Neural cell (in vitro differentiated cells): ENCODE results near the gene TMEM218. TPM values are rescaled to one million over a fixed set of nuclear protein-coding genes. Genes with fewer than 3 reads are reported as not detected.

Experiments
- H2AFZ ChIP-seq: fragments of 200-600, 300-800 bp; sonication (generic), shearing (Covaris generic); 2 replicates; pipeline ENCODE4 v1.6.0; 2014; ENCODE audit warnings: low read depth, mild to moderate bottlenecking, antibody characterized with exemption, low read length, moderate library complexity
- H3F3A ChIP-seq: fragments of 200-600 bp; shearing (Covaris generic); 2 replicates; pipeline ENCODE4 v1.6.1; 2016; ENCODE audit warnings: mild to moderate bottlenecking, moderate library complexity, mixed read lengths, antibody characterized with exemption, low read length; ENCODE audit not compliant: insufficient read depth, poor library complexity, severe bottlenecking
- H3K27ac ChIP-seq: fragments of 200-600, 300-800 bp; sonication (generic), shearing (Covaris generic); 2 replicates; pipeline ENCODE4 v1.5.1; 2014; ENCODE audit warnings: mild to moderate bottlenecking, low read length, moderate library complexity
- H3K27me3 ChIP-seq: fragments of 300-800, 200-600 bp; sonication (generic), shearing (Covaris generic); 2 replicates; pipeline ENCODE4 v1.6.0; 2014; ENCODE audit warnings: mild to moderate bottlenecking, low read depth, low read length, moderate library complexity; ENCODE audit not compliant: insufficient read depth
- H3K36me3 ChIP-seq: fragments of 300-800, 200-600 bp; sonication (generic), shearing (Covaris generic); 2 replicates; pipeline ENCODE4 v1.5.1; 2014; ENCODE audit warnings: mild to moderate bottlenecking, antibody characterized with exemption, low read length, moderate library complexity; ENCODE audit not compliant: insufficient read depth
- H3K4me2 ChIP-seq: fragments of 300-800, 200-600 bp; sonication (generic), shearing (Covaris generic); 2 replicates; pipeline ENCODE4 v1.6.0; 2014; ENCODE audit warnings: mild to moderate bottlenecking, low read length
- H3K4me3 ChIP-seq: fragments of 300-800, 200-600 bp; sonication (generic), shearing (Covaris generic); 2 replicates; pipeline ENCODE4 v1.5.1; 2014; ENCODE audit warnings: mild to moderate bottlenecking, low read length, moderate library complexity
- H3K79me2 ChIP-seq: fragments of 200-600 bp; shearing (Covaris generic); replicated peaks from 2 replicates; pipeline ENCODE4 v1.6.0; 2014; ENCODE audit warnings: mild to moderate bottlenecking, low read length, moderate library complexity; ENCODE audit not compliant: insufficient read depth
- H3K9ac ChIP-seq: fragments of 300-800, 200-600 bp; sonication (generic), shearing (Covaris generic); 2 replicates; pipeline ENCODE4 v1.6.1; 2016; ENCODE audit warnings: mild to moderate bottlenecking, low read length, mixed read lengths
- H3K9me2 ChIP-seq: fragments of 200-600 bp; shearing (Covaris generic); 2 replicates; pipeline ENCODE4 v1.6.1; 2016; ENCODE audit warnings: mild to moderate bottlenecking, low read length, mixed read lengths; ENCODE audit not compliant: insufficient read depth
- H3K9me3 ChIP-seq: fragments of 200-600, 300-800 bp; sonication (generic), shearing (Covaris generic); 2 replicates; pipeline ENCODE4 v1.6.1; 2016; ENCODE audit warnings: mild to moderate bottlenecking, mixed run types, low read length, moderate library complexity, mixed read lengths
- H4K20me1 ChIP-seq: fragments of 200-600 bp; shearing (Covaris generic); 2 replicates; pipeline ENCODE4 v1.6.1; 2016; ENCODE audit warnings: mild to moderate bottlenecking, mixed run types; ENCODE audit not compliant: insufficient read depth
- CTCF ChIP-seq: fragments of 450-650 bp; IDR thresholded peaks from 2 replicates; pipeline ENCODE4 v1.5.1; 2014; ENCODE audit warnings: antibody characterized with exemption, mild to moderate bottlenecking, moderate library complexity; ENCODE audit not compliant: poor library complexity, severe bottlenecking
- EP300 ChIP-seq: fragments of 450-650 bp; conservative IDR thresholded peaks from 2 replicates; pipeline ENCODE4 v1.6.1; 2014; ENCODE audit warnings: antibody characterized with exemption, mild to moderate bottlenecking, moderate library complexity; ENCODE audit not compliant: poor library complexity, severe bottlenecking
- EZH2 ChIP-seq: fragments of 200-600, 300-800 bp; shearing (Covaris generic), sonication (generic); IDR thresholded peaks from 2 replicates; pipeline ENCODE4 v1.6.1; 2014; ENCODE audit warnings: antibody characterized with exemption, low read length, borderline replicate concordance, mild to moderate bottlenecking; ENCODE audit not compliant: insufficient read depth, poor library complexity, severe bottlenecking
- MXI1 ChIP-seq: fragments of 450-650 bp; conservative IDR thresholded peaks from 2 replicates; pipeline ENCODE4 v1.6.1; 2014; ENCODE audit warnings: antibody characterized with exemption, mild to moderate bottlenecking; ENCODE audit not compliant: poor library complexity, severe bottlenecking
- POLR2AphosphoS5 ChIP-seq: IDR thresholded peaks from 2 replicates; pipeline ENCODE4 v1.6.1; 2012
- RAD21 ChIP-seq: fragments of 450-650 bp; conservative IDR thresholded peaks from 2 replicates; pipeline ENCODE4 v1.6.1; 2014; ENCODE audit warnings: antibody characterized with exemption, mild to moderate bottlenecking, moderate library complexity
- REST ChIP-seq: IDR thresholded peaks from 2 replicates; pipeline ENCODE4 v1.6.1; 2012; ENCODE audit warnings: borderline replicate concordance
- SMC3 ChIP-seq: fragments of 450-650 bp; conservative IDR thresholded peaks from 2 replicates; pipeline ENCODE4 v1.6.1; 2014; ENCODE audit warnings: antibody characterized with exemption, mild to moderate bottlenecking, moderate library complexity; ENCODE audit not compliant: poor library complexity
- TAF1 ChIP-seq: IDR thresholded peaks from 2 replicates; pipeline ENCODE4 v1.6.1; 2012; ENCODE audit warnings: low read depth
- polyA plus RNA-seq: library from polyadenylated mRNA; depleted of rRNA; stranded (reverse); fragments of >200 nt; gene quantifications from 2 replicates; pipeline ENCODE4 v1.2.3, GENCODE V29; 2014

TMEM218 gene
- polyA plus RNA-seq, 1 donor from 2014 or later, result 70.0 TPM

GRCh38 chr11:125148743-125149142 is 37.3 kb upstream of the TMEM218 start:
- H3F3A ChIP-seq, result no peaks in the 10 kb centered on the region
- H3K4me2 ChIP-seq, result no peak overlapping the region
- no peak overlapping the region for H3K9ac ChIP-seq
- no peak overlapping the region for H3K4me3 ChIP-seq
- no peaks in the 10 kb centered on the region for H3K9me2 ChIP-seq
- H3K27me3 ChIP-seq, result no peaks in the 10 kb centered on the region
- H3K27ac ChIP-seq, result no peak overlapping the region
- H3K9me3 ChIP-seq, result no peaks in the 10 kb centered on the region
- H4K20me1 ChIP-seq, result no peaks in the 10 kb centered on the region
- H2AFZ ChIP-seq, result no peak overlapping the region
- H3K79me2 ChIP-seq, result no peaks in the 10 kb centered on the region
- no peak for TF ChIP-seq REST
- no peak for TF ChIP-seq POLR2AphosphoS5
- no peak for TF ChIP-seq EP300
- no peak for TF ChIP-seq MXI1
- TF ChIP-seq TAF1, result no peak
- TF ChIP-seq CTCF, result no peak
- no peak for TF ChIP-seq SMC3
- TF ChIP-seq EZH2, result no peak
- TF ChIP-seq RAD21, result no peak
- no peaks in the 10 kb centered on the region for H3K36me3 ChIP-seq

- no peaks in the 10 kb centered on the region for H3K36me3 ChIP-seq
- H3F3A ChIP-seq, result no peaks in the 10 kb centered on the region
- no peak overlapping the region for H3K4me3 ChIP-seq
- no peaks in the 10 kb centered on the region for H3K9me3 ChIP-seq
- no peaks in the 10 kb centered on the region for H4K20me1 ChIP-seq
- no peaks in the 10 kb centered on the region for H3K9me2 ChIP-seq
- no peaks in the 10 kb centered on the region for H3K79me2 ChIP-seq
- H3K27ac ChIP-seq, result no peak overlapping the region
- TF ChIP-seq POLR2AphosphoS5, result no peak
- TF ChIP-seq SMC3, result no peak
- no peak for TF ChIP-seq RAD21
- TF ChIP-seq EP300, result no peak
- TF ChIP-seq MXI1, result no peak
- no peak for TF ChIP-seq CTCF
- no peak for TF ChIP-seq TAF1
- no peak for TF ChIP-seq REST
- TF ChIP-seq EZH2, result no peak
- no peak overlapping the region for H2AFZ ChIP-seq
- H3K27me3 ChIP-seq, result no peaks in the 10 kb centered on the region
- no peak overlapping the region for H3K4me2 ChIP-seq
- H3K9ac ChIP-seq, result no peak overlapping the region
Observed at GRCh38 chr11:125148011-125148410, 36.6 kb upstream of the TMEM218 start.
